Mesodermal cell (in vitro differentiated cells): Measurements from ENCODE around the gene EMILIN2.
"Not testable (repeated sequence)": the region's sequence is repeated elsewhere in the genome, so short reads cannot be mapped to it uniquely, and the experiment has no call there.

Experiments used
- H3K27ac ChIP-seq: 2 replicates; pipeline ENCODE4 v1.7.0; 2013; ENCODE audit warnings: mild to moderate bottlenecking, low read depth, low read length, moderate library complexity; ENCODE audit not compliant: severe bottlenecking
- H3K36me3 ChIP-seq: 2 replicates; pipeline ENCODE4 v1.7.1; 2013; ENCODE audit warnings: mild to moderate bottlenecking, low read length, moderate library complexity; ENCODE audit not compliant: control insufficient read depth, insufficient read depth
- H3K4me1 ChIP-seq: one replicate; pipeline ENCODE4 v1.7.1; 2013; ENCODE audit warnings: mild to moderate bottlenecking, low read length; ENCODE audit not compliant: insufficient read depth, control insufficient read depth, poor library complexity, severe bottlenecking
- H3K4me3 ChIP-seq: 2 replicates; pipeline ENCODE4 v1.7.0; 2013; ENCODE audit warnings: low read length, control low read depth, mild to moderate bottlenecking; ENCODE audit not compliant: insufficient read depth, poor library complexity, severe bottlenecking; ENCODE audit errors: extremely low read depth
- H3K9me3 ChIP-seq: 2 replicates; pipeline ENCODE4 v1.7.1; 2013; ENCODE audit warnings: mild to moderate bottlenecking, low read length, moderate library complexity; ENCODE audit not compliant: control insufficient read depth
- WGBS, 2 experiments: methylation state at CpG; one replicate each; pipeline ENCODE4 v1.1.5; 2013; ENCODE audit warnings: missing lambda C conversion rate in 2 of 2; ENCODE audit not compliant: insufficient coverage in 2 of 2; 5-methylcytosine and 5-hydroxymethylcytosine counted together

Gene EMILIN2

DNA sequence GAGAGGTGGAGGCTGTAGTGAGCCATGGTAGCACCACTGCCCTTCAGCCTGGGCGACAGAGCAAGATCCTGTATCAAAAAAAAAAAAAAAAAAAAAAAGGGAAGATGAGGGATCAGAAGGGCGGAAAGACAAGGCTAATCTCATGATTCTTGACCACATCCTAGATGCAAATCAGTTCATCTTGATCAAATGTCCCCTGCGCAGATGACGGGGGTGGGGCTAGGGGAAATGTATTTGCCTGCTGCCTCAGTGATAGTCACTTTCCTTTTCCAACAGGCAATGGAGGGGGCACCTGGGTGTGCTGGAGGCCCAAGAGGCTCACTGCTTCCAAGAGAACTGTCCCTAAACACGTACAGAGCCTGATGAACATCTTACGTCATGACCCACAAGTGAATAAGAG lies 3.7 kb upstream of the EMILIN2 start:
- 93 to 100% methylated on average over 4 of the region's 6 CpGs for WGBS, 2 experiments
- Histone ChIP-seq H3K27ac (no peak overlapping the region), H3K36me3 (no peaks in the 10 kb centered on the region), H3K4me1 (peaks cover 6% of the 10 kb centered on the region), H3K9me3 (no peaks in the 10 kb centered on the region), H3K4me3 (no peak overlapping the region)

- no peak overlapping the region for H3K4me3 ChIP-seq
- no peaks in the 10 kb centered on the region for H3K9me3 ChIP-seq
- H3K27ac ChIP-seq = no peak overlapping the region
- WGBS, 2 experiments = 83 to 100% methylated on average over 1 to 3 of the region's 4 CpGs
- peaks cover 19% of the 10 kb centered on the region for H3K4me1 ChIP-seq
- H3K36me3 ChIP-seq = peaks cover 4% of the 10 kb centered on the region
These were observed 1.6 kb upstream of the EMILIN2 start for GRCh38 chr18:2845172-2845571.

- H3K4me1 ChIP-seq = peaks cover 26% of the 10 kb centered on the region
These were observed 776 bp downstream of the EMILIN2 start for GRCh38 chr18:2847317-2848246.

GRCh38 chr18:2848247-2849246 lies 1.7 kb downstream of the EMILIN2 start:
- 35 to 51% methylated on average over 8 of the region's 17 CpGs for WGBS, 2 experiments
- Histone ChIP-seq H3K36me3 (peaks cover 12% of the 10 kb centered on the region), H3K4me1 (peaks cover 36% of the 10 kb centered on the region), H3K27ac (no peak overlapping the region), H3K9me3 (no peaks in the 10 kb centered on the region), H3K4me3 (peak overlapping the region; percentile 79)

More at GRCh38 chr18:2847317-2848246, 776 bp downstream of the EMILIN2 start:
- H3K4me3 ChIP-seq = peak overlapping the region; percentile 79
- WGBS, 2 experiments = 1% methylated on average over 36 to 44 of the region's 80 CpGs
- no peaks in the 10 kb centered on the region for H3K9me3 ChIP-seq
- peak overlapping the region; percentile 45 for H3K27ac ChIP-seq
- peaks cover 12% of the 10 kb centered on the region for H3K36me3 ChIP-seq

GRCh38 chr18:2850816-2851215 lies 4.0 kb downstream of the EMILIN2 start:
- no peak overlapping the region for H3K4me3 ChIP-seq
- no peak overlapping the region for H3K27ac ChIP-seq
- H3K36me3 ChIP-seq = peaks cover 21% of the 10 kb centered on the region
- H3K9me3 ChIP-seq = no peaks in the 10 kb centered on the region
- WGBS, 2 experiments = 86 to 100% methylated on average over 1 to 2 of the region's 2 CpGs
- peaks cover 49% of the 10 kb centered on the region for H3K4me1 ChIP-seq

DNA sequence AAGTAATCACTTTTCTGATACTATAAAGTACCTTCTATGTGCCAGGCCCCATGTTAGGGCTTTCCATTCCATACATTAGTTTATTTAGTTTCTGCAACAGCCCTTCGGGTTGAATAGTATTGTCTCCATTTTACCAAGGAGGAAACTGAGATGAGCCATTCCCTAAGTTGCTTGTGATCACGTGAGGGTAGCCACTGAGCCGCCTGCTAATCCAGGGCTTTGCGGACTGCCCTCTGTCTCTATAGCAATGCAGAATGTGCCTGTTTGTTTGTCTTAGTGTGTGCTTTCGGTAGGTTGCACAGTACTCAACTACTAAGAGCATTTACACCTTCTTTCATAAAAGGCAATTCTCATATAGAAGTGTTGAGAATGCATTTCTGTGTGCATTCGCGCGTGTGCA lies 5.0 kb downstream of the EMILIN2 start:
- Histone ChIP-seq H3K4me1 (peaks cover 54% of the 10 kb centered on the region), H3K9me3 (no peaks in the 10 kb centered on the region), H3K27ac (no peak overlapping the region), H3K36me3 (peaks cover 22% of the 10 kb centered on the region), H3K4me3 (no peak overlapping the region)
- WGBS, 2 experiments = 89 to 95% methylated on average over 4 of the region's 8 CpGs

- whole genome bisulfite sequencing, 2 experiments = 98 to 100% methylated on average over 9 to 10 of the region's 12 CpGs
- H3K4me3 ChIP-seq, H3K9me3 ChIP-seq, H3K27ac ChIP-seq: not testable (repeated sequence)
- Histone ChIP-seq H3K36me3 (peaks cover 22% of the 10 kb centered on the region), H3K4me1 (peaks cover 61% of the 10 kb centered on the region)
These were observed 5.7 kb downstream of the EMILIN2 start for GRCh38 chr18:2852460-2852859.

- Histone ChIP-seq H3K9me3 (no peaks in the 10 kb centered on the region), H3K27ac (peak overlapping the region; percentile 53), H3K4me1 (peaks cover 69% of the 10 kb centered on the region), H3K4me3 (no peak overlapping the region), H3K36me3 (peaks cover 22% of the 10 kb centered on the region)
- WGBS, 2 experiments = 89 to 97% methylated on average over 8 to 11 of the region's 18 CpGs
These were observed 6.5 kb downstream of the EMILIN2 start for GRCh38 chr18:2853173-2853925.

DNA sequence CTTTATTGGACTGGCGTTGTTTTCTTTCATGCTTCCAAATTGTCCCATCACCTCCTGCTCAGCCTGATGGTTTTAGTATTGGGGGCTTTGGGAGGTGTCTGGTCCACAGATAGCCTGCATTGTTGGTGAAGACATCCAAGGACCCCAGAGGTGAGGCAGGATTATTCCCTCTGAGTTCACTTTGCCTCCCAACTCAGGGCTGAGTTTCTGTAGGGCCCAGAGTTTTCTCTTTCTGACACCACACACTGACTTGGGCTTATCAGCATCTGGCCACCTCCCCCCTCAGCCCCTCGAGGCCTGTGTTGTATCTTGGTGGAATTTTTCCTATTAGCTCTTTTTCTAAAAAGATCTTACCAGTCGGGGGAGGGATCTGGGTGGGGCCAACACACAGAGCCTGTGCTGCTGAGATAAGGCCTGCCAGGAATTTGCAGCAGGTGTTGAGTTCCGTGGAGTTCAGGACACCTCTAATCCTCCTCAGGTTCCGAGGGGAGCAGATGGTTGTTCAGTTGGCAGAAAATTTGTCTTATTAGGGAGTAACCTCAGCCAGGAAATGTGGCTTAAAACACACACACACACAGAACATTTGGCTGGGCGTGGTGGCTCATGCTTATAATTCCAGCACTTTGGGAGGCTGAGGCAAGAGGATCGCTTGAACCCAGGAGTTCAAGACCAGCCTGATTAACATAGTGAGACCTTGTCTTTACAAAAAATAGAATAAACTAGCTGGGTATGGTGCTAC lies 7.3 kb downstream of the EMILIN2 start:
- Histone ChIP-seq H3K9me3 (peaks cover 4% of the 10 kb centered on the region), H3K4me3 (no peak overlapping the region), H3K4me1 (peaks cover 61% of the 10 kb centered on the region), H3K36me3 (peaks cover 28% of the 10 kb centered on the region), H3K27ac (peak overlapping the region; percentile 53)
- 96% methylated on average over 4 of the region's 7 CpGs; no CpG with 5 or more reads in 1 of the 2 experiments for WGBS, 2 experiments
